NCI-H510A (cell line): ENCODE measurements around the gene NCOA6.

Experiments used
- DNase-seq: peaks from one replicate; lab custom pipeline; 2025; lab: John Stamatoyannopoulos, UW

The NCOA6 gene

DNA sequence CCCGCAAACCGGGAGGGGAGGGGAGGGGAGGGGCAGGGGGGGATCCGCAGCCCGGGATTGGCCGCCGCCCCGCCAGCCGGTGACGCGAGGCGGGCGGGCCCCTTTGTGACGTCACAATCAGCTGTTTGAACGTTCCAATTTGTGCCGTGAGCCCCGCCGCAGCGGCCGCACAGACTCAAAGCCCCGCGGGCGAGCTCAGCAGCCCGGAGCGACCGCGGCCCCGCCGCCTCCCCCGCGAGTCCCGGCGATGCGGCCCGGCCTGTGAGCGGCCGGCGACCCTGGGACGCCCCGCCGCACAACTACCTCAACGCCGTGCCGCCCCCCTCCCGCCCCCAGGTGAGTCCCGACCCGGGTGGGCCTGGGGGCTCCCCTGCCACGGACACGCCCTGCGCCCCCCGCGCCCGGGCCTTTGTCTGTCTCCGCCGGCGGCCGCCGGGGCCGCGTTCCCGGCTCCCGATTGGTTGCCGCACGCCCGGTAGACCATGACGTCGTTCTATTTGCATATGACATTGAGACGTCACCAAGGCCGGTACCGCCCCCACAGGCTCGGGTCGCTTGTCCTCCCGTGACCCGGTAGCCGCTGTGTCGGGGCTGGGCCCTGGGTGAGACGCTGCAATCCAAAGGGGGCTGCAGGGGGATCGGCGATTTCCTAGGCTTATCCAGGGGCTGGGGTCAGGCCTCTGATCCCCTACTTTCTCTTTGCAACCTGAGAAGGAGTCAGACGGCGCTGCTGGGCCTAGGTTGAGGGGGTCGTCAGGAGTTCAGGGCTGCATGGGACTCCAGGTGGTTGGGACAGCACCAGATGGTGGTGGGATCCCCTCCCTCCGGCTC, 121.1 kb downstream of the NCOA6 start, which contains the start of gene TP53INP2:
Gene TP53INP2 (plus strand): TSS at position 168 of the 831 bp plus-strand sequence. CDS start 4,396 bp downstream, outside the sequence.
- peak; percentile 87 for DNase-seq

DNA sequence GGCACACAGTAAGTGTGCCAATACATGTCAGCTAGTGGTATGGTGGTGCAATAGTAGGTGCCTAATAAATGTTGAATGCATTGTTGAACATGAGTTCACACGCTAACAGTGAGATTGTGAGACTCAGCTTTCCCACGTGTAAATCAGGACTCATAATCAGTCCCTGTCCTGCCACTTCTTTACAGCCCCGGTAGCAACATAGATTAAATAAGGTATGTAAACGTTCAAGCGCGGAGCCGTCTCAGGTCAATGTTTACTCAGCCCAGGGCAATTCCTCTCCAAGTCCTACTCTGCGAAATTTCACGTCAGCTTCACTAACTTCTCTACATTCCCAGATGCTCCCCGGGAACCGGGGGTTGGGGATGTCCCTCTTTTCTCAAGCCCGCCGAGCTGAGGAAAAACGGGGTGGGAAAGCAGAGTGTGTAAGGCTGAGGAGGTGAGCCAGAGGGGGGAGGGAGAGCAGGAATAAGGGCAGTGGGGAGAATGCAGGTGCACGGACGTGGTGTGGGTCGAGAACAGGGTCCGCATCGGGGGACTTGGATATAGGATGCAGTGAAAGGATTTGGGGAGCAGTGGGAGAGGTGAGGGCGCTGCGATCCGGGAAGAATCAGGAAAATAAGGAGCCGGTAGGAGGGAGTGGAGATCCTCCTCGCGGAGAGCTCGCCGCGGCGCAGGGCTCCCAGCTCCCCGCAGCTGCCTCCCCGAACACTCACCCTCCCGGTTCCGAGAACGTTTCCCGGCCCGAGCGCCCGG, 121.9 kb downstream of the NCOA6 start:
- DNase-seq: no peak

- DNase-seq: no peak
These were observed 122.4 kb downstream of the NCOA6 start for GRCh38 chr20:34703061-34703423.

DNA sequence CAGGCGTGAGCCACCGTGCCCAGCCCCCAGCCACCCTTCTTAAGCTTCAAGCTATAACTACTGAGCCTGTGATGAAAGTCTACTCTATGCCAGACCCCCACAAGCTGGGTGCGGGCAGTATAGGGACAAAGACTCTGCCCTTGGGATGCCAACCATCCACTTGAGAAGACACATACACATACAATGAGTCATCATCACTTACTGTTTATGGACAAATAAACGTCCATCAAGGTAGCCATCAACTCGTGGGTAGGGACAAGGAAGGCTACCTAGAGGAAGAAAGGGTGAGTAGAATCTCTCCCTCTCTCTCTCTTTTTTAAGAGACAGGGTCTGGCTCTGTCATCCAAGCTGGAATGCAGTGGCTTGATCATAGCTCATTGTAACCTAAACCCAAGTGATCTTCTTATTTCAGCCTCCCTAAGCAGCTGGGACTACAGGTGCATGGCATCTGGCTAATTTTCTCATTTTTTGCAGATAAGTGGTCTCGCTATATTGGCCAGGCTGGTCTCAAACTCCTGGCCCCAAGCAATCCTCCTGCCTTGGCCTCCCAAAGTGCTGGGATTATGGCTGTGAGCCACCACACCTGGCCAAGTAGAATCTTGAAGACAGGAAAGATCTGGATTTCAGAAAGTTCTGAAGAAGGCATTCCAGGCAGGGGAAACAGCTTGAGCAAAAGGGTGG, 123.9 kb downstream of the NCOA6 start:
- DNase-seq: no peak

- DNase-seq: no peak
These were observed 132.0 kb downstream of the NCOA6 start for GRCh38 chr20:34693414-34693813.

GRCh38 chr20:34691838-34692237, 133.6 kb downstream of the NCOA6 start:
- DNase-seq: no peak

DNA sequence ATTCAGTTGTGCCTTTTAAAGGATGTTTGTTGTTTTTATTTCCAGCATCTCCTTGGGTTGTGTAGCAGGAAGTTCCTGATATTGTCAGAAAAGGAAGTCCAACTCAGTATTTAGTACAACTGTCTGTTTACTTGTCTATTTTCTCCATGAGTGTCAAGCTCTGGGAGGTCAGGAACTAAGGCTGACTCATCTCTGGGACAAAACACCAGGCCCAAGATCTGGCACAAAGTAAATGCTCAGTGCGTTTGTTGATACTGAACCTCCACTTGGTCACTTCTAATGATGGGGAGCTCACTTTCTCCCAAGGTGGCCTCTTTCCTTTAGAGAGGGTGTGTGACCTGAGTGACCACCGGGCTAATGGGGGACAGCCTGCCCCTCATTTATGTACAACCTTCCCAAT, 136.0 kb downstream of the NCOA6 start:
- DNase-seq: no peak

GRCh38 chr20:34683667-34684066, 141.8 kb downstream of the NCOA6 start:
- DNase-seq: no peak

DNA sequence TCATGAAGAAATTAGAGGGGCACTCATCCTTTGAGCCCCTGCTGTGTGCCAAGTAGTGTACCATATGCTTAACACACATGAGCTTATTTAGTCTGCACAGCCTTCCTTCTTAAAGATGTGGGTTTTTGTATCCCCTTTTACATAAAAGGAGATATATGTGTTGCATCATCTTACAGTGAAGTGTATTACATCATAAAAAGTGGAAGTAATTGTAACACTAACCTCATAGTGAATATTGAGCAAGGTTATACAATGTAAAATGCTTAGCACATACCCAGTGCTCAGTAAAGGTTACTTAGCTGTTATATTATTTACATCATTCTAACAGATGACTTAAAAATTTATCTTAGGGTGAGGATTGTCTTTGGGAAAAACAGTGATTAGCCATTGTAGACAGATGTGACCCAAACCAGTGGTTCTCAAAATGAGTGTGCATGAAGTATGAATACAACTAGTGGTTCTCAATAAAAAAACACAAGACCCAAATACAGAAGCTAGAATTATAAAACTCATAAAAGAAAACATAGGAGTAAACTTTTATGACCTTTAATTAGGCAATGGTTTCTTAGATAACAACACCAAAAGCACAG, 144.8 kb downstream of the NCOA6 start:
- no peak for DNase-seq

DNA sequence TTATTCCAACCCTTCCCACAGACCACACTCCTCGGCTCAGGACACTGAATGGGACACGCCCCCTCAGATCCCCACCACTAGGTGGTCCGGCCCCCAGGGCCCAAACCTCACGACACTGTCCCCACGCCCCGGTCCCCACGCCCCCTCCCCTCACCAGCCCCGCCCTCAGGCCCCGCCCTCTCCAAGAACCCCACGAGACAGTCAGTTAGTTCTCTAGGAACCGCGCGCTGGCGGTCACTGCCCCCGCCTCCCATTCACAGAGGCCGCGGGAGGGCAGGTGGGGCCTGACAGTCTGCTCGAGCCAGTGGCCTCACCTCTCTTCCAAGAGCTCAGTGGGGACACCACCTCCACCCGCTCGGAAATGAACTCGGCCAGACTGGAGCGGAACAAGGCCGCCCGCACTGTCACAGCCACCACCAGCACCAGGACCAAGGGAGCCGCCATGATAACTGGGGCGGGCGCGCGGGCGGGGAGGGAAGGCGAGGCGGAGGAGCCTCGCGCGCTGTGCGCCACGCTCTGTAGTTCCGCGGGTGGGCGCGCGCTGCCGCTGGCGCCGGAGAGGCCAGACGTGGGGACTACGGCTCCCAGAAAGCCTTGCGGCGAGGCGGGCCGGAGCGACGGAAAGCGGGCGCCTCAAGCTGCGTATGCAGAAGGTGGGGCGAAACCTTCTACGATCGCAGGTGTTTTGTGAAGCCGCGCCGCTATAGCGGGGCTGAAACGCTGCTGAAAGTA, 148.6 kb downstream of the NCOA6 start, which contains the start of gene PIGU:
Gene PIGU (minus strand): TSS at position 451 of the 732 bp plus-strand sequence. CDS start 7 bp downstream, at position 444.
- DNase-seq: peak; percentile 94

DNA sequence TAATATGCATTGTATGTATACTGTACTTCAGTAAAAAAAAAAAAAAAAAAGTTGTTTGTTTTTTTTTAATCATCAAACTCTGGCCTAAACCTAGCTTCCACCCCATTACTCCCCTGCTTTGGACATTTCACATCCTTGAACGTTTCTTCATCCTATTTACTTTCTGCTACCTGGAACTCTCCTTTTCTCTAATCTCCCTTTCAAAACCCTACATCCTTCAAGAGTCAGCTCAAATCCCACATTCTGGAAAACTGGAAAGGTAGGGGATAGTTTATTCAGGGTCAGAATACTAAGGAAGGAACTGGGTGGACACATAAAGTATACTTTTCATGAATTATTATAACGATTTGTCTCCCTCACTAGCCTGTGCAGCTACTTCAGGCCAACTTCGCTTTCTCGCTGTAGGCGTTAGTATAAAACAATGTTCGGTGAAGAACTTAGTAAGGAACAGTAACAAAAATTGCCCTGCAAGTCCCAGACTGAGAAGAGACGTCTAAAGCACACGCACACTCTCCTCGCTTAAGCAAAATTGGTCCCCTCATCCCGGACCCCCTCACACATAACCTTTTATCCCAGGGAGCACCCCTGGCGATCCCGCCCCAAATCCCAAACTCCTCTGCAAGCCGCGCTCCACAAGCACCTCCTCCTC, 149.3 kb downstream of the NCOA6 start:
- no peak for DNase-seq

DNA sequence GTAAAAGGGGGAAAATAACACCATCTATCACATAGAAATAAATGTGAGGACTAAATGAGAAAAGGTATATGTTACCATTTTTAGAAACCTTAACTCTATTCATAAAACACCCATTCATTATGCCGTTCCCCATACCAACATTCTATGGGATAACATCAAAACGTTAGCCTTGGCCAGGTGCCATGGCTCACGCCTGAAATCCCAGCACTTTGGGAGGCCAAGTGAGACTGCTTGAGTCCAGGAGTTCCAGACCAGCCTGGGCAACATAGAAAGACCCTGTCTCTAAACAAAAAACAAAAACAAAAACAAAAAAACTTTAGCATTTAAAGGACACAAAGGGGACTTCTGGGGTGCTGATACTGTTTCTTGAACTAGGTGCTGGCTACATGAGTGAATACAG, 149.9 kb downstream of the NCOA6 start:
- DNase-seq: no peak

DNA sequence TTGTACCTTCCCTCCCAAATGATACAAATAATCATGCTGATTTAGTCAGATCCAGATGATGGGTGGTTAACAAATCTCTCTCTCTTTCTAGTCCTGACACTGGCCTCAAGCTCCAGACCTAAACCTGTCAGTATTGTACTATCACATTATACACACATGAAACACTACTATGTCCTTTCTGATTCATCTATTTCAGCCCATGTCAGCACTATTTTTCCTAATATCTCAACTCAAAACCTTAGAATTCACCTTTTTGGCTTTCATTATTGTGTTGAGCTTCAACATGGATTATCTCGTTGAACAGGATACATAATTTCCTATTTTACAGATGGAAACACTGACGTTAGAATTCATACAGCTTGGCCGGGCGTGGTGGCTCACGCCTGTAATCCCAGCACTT, 152.0 kb downstream of the NCOA6 start:
- no peak for DNase-seq

DNA sequence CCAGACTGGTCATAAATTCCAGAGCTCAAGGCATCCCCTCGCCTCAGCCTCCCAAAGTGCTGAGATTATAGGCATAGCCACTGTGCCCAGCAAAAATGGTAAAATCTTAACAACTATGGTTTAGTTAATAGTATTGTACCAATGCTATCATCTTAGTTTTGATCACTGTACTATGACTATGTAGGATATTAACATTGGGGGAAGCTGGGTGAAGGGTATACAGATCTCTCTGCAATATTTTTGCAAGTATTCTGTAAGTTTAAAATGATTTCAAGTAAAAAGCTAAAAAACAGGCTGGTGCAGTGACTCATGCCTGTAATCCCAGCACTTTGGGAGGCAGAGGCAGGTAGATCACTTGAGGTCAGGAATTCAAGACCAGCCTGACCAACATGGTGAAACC, 156.4 kb downstream of the NCOA6 start:
- no peak for DNase-seq
